Measurements from ENCODE around the gene ROCK1. TPM values are rescaled to one million over a fixed set of nuclear protein-coding genes. Genes with fewer than 3 reads are reported as not detected.
"Not testable (repeated sequence)": the region's sequence is repeated elsewhere in the genome, so short reads cannot be mapped to it uniquely, and the experiment has no call there.

ROCK1 gene
- total RNA-seq, 4 donors from 2014 or later = 50.2 to 99.1 (median 58.7) TPM

DNA sequence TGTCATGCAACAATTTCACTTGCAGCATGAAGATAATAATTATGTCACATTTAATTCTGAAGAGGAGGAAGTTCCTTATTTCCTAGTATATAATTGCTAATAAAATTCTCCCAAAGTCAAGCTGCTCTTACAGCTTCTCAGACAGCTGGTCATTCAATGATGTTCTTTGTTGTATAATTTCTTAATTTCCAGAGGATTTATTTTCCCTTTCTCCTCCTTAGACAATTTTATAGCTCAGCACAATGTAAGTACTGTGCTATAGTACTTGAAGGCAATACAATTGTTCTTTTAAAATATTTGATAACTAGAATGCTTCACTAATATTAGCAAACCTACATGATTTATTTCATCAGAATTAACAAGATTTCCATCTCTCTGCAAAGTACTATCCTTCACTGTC is 73.4 kb downstream of the ROCK1 start:
- ATAC-seq (ENCODE audit: low FRiP score) (no peak), DNase-seq (ENCODE audit: low spot score) (no peak)
- TF ChIP-seq, protein P1, sequence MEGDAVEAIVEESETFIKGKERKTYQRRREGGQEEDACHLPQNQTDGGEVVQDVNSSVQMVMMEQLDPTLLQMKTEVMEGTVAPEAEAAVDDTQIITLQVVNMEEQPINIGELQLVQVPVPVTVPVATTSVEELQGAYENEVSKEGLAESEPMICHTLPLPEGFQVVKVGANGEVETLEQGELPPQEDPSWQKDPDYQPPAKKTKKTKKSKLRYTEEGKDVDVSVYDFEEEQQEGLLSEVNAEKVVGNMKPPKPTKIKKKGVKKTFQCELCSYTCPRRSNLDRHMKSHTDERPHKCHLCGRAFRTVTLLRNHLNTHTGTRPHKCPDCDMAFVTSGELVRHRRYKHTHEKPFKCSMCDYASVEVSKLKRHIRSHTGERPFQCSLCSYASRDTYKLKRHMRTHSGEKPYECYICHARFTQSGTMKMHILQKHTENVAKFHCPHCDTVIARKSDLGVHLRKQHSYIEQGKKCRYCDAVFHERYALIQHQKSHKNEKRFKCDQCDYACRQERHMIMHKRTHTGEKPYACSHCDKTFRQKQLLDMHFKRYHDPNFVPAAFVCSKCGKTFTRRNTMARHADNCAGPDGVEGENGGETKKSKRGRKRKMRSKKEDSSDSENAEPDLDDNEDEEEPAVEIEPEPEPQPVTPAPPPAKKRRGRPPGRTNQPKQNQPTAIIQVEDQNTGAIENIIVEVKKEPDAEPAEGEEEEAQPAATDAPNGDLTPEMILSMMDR (IDR thresholded peaks at IDR 0.05) = no peak

DNA sequence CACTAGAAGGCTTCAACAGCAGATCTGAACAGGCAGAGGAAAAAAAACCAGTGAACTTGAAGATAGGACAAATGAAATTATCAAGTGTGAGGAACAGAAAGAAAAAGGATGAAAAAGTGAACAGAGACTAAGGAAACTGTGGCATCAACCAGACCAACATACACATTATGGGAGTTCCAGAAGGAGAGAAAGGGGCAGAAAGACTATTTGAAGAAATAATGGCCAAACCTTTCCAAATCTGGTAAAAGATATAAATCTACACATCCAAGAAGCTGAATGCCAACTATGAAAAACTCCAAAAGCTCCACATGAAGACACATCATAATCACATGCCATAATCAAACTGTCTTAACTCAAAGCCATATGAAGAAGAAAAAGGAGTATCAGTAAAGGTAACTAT is 79.8 kb downstream of the ROCK1 start:
- TF ChIP-seq, protein P1 (IDR thresholded peaks at IDR 0.05) = no peak
- DNase-seq (ENCODE audit: low spot score) (no peak), ATAC-seq (ENCODE audit: low FRiP score) (no peak)

DNA sequence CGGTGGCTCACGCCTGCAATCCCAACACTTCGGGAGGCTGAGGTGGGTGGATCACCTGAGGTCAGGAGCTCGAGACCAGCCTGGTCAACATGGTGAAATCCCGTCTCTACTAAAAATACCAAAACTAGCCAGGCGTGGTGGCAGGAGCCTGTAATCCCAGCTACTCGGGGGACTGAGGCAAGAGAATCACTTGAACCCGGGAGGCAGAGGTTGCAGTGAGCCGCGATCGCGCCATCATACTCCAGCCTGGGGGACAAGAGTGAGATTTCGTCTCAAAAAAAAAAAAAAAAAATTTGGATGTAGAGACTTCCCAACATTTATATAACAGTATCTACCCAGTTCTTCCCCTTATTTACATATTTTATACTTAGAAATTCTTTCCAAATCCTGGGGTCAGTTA is 93.4 kb downstream of the ROCK1 start:
- not testable (repeated sequence) for DNase-seq (ENCODE audit: low spot score); ATAC-seq (ENCODE audit: low FRiP score)

DNA sequence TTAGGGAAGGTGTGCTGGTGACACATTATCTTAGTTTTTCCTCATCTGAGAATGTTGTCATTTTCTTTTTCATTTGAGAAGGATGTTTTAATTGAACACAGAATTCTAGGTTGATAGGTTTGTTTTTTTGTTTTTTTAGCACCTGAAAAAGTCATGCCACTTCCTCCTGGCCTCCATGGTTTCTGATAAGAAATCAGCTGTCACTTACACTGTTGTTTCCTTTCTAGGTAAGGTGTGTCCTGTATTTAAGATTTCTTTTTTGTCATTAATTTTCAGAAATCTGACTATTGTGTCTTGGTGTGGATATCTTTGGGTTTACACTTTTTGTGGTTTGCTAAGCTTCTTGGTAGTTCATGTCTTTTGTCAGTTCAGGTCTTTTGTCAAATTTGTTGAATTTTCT is 99.3 kb downstream of the ROCK1 start:
- DNase-seq (ENCODE audit: low spot score) (no peak), ATAC-seq (ENCODE audit: low FRiP score) (no peak)
- TF ChIP-seq, protein P1 (IDR thresholded peaks at IDR 0.05) = no peak

DNA sequence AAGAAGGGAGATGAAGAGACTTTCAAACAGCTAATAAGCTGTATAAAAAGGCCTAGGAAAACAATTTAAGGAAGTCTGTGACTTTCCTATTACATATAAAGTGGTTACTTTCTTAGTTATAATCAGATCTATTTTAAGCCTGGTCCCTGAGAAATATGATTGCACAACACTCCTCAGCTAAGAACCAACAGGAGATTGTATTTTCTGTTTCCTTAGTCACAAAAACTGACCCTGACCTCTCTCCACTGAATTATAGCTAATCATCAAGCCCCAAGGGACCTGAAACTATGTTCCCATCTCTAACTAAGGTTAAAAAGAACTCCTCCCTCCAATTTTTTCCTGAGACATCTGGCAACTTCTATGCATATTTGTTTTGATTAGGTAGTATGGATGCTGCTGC is 106.9 kb downstream of the ROCK1 start:
- TF ChIP-seq, protein P1 (IDR thresholded peaks at IDR 0.05) = no peak
- DNase-seq (ENCODE audit: low spot score) (no peak), ATAC-seq (ENCODE audit: low FRiP score) (peak; percentile 86)

DNA sequence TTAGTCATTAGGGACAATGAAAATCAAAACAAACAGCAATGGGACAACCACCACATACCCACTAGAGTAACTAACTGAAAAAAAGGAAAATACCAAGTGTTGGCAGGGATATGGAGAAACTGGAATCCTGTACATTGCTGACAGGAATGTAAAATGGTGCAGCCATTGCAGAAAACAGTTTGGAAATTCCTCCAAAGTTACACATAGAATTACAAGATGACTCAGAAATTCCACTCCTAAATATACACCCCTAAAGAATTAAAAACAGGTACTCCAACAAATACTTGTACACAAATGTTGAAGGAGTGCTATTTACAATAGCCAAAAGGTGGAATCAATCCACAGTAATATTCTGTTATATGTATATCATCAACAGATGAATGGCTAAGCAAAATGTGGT is 110.9 kb downstream of the ROCK1 start:
- ATAC-seq (ENCODE audit: low FRiP score) (no peak), DNase-seq (ENCODE audit: low spot score) (no peak)
- TF ChIP-seq, protein P1 (IDR thresholded peaks at IDR 0.05) = no peak

DNA sequence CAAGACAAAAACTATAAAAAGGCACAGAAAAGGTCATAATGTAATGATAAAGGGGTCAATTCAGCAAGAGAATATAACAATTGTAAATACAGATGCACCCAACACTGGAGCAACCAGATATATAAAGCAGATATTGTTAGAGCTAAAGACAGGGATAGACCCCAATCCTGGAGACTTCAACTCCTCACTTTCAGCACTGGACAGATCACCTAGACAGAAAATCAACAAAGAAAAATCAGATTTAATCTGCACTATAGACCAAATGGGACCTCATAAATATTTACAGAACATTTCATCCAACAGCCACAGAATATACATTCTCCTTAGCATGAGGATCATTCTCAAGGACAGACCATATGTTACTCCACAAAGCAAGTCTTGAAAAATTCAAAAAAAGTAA is 114.2 kb downstream of the ROCK1 start:
- ATAC-seq (ENCODE audit: low FRiP score) (no peak), DNase-seq (ENCODE audit: low spot score) (no peak)
- TF ChIP-seq, protein P1 (IDR thresholded peaks at IDR 0.05) = no peak

DNA sequence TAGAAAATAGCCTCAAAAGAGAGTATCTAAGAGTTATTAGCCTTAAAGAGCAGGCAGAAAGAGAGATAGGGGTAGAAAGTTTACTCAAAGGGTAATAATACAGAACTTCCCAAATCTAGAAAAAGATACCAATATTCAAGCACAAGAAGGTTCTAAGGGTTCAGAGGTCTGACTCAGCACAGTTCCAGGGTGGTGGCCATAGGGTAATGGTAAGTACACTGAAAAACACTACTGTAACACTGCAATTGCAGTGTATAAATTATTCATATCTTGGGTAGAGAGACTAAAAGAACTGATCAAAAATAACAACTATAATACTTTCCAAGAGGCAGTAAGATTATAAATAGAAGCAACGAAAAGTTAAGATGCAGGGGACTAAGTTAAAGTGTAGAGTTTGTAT is 115.2 kb downstream of the ROCK1 start:
- TF ChIP-seq, protein P1 (IDR thresholded peaks at IDR 0.05) = no peak
- ATAC-seq (ENCODE audit: low FRiP score) (no peak), DNase-seq (ENCODE audit: low spot score) (no peak)

Data from omental fat pad (tissue), 4 donors.